ENCODE data around the gene UNKL.

The UNKL gene

DNA sequence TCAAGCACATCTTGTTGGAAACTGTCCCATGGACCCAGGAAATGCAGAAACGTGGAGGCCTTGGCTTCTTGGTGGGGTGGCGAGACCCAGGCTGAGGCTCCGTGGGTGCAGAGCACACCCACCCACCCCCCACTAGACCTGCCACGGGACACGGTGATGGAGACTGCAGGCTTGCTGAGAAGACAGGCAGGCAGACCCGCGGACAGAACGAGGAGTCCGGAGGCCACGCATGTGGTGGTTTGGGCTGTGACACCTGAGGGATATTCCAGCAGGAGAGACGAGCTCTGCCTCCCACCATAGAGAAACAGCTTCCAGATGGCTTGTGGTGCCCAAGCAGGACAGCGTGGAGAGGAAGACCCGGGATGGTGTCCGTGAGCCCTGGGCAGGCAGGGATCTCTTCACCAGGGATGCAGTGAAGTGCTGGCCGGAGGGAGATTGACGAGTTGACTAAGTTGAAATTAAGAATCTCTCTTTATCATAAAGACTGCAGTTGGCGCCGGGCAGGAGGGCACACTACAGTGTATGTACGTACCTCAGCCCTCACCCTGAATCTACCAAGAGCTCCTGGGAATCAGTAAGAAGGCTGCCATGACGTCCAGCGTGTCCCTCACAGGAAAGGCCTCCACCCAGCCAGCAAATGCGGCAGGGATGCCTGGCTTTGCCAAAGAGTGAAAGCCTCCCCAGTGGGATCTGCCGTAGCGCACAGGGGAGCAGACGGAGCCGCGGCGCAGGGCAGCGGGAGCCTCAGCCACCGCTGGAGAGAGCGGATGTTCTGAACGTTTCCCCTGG, 96.8 kb downstream of the UNKL start:
- Histone ChIP-seq H3K27ac (ENCODE audit: low read depth, low read length) (no peak overlapping the region), H3K4me3 (ENCODE audit: low read depth in 1 of 2, low read length in 2 of 2) (no peak overlapping the region), H3K9me3 (ENCODE audit: control insufficient read depth in 1 of 2, low read length in 2 of 2) (no peaks in the 10 kb centered on the region), H3K9ac (ENCODE audit: low read depth in 1 of 2, low read length in 2 of 2) (no peak overlapping the region), H3K4me1 (ENCODE audit: control insufficient read depth in 1 of 2, insufficient read depth in 2 of 2, low read length in 2 of 2) (peaks cover 5% of the 10 kb centered on the region in 2 donors), H3K27me3 (ENCODE audit: control insufficient read depth in 1 of 2, insufficient read depth in 2 of 2, low read length in 2 of 2) (no peaks in the 10 kb centered on the region), H3K36me3 (ENCODE audit: control insufficient read depth in 1 of 2, insufficient read depth in 2 of 2, low read length in 2 of 2) (peaks cover 59 to 88% of the 10 kb centered on the region in 2 donors)

DNA sequence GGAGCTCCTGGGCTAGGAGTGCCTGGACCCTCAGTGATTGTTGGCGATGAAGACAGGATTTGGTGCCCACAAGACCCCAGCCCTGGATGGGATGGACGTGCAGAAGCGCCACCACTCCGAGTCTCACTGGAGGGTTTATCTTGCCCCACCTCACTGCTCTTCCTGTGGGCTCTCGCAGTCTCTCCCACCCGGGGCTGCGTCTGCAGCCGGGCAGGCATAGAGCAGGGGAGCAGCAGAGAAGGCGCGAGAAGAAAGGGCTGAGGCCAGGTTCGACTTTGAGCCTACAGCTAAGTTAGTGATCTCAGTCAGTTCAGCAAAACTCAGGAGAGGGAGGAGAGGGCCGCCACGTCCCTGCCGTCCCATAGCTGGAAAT, 98.5 kb downstream of the UNKL start:
- Histone ChIP-seq H3K36me3 (ENCODE audit: control insufficient read depth in 1 of 2, insufficient read depth in 2 of 2, low read length in 2 of 2) (peaks cover 53 to 83% of the 10 kb centered on the region in 2 donors), H3K9ac (ENCODE audit: low read depth in 1 of 2, low read length in 2 of 2) (no peak overlapping the region), H3K27me3 (ENCODE audit: control insufficient read depth in 1 of 2, insufficient read depth in 2 of 2, low read length in 2 of 2) (no peaks in the 10 kb centered on the region), H3K4me3 (ENCODE audit: low read depth in 1 of 2, low read length in 2 of 2) (no peak overlapping the region), H3K4me1 (ENCODE audit: control insufficient read depth in 1 of 2, insufficient read depth in 2 of 2, low read length in 2 of 2) (peaks cover 18 to 21% of the 10 kb centered on the region in 2 donors), H3K9me3 (ENCODE audit: control insufficient read depth in 1 of 2, low read length in 2 of 2) (no peaks in the 10 kb centered on the region), H3K27ac (ENCODE audit: low read depth, low read length) (no peak overlapping the region)

DNA sequence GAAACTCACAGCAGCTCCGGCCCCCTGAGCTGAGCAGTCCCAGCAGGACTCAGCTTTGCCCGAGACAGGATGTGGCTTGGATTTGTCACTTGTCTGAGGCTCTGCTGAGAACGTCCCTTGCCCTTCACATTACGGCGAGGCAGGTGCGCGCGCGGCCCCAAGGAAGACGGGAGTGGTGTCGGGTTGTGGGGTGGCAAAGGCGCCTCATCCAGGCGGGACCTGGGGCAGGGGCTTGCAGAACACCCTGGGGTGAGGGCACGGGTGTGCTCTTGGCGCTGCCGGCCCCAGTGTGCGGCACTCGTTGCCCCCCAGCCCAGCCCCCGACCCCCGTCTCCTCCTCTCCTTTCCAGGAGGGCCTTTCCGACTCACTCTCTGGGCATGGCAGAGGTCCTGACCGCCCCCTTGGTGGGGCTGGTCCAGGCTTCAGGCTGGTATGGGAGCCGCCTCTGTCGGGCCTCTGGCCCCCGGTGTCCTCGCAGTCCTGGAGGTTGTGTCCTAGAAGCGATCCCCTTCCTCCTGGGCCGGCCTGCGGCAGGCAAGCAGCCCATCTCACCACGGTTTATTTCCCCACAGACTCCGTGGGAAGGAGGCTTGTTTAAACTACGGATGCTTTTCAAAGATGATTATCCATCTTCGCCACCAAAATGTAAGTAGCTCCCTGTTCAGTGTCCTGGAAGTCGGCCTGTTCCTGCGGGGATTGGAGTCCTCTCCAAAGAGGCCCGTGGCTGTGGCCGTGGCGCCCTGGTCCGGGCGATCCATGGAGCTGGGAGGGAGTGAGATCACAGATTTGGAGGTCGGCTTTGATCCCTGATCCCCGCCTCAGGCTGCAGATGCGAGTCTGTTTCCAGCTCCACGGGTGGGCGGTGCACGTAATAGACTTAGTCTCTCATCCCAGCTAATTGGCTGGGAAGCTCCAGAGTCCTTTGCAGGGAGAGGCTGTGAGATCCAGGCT, 99.1 kb downstream of the UNKL start:
- no peak overlapping the region for H3K4me3 ChIP-seq (ENCODE audit: low read depth in 1 of 2, low read length in 2 of 2)
- H3K4me1 ChIP-seq (ENCODE audit: control insufficient read depth in 1 of 2, insufficient read depth in 2 of 2, low read length in 2 of 2), result peaks cover 20 to 28% of the 10 kb centered on the region in 2 donors
- H3K27me3 ChIP-seq (ENCODE audit: control insufficient read depth in 1 of 2, insufficient read depth in 2 of 2, low read length in 2 of 2), result no peaks in the 10 kb centered on the region
- H3K36me3 ChIP-seq (ENCODE audit: control insufficient read depth in 1 of 2, insufficient read depth in 2 of 2, low read length in 2 of 2), result peaks cover 47 to 77% of the 10 kb centered on the region in 2 donors
- H3K9ac ChIP-seq (ENCODE audit: low read depth in 1 of 2, low read length in 2 of 2), result no peak overlapping the region
- no peak overlapping the region for H3K27ac ChIP-seq (ENCODE audit: low read depth, low read length)
- no peaks in the 10 kb centered on the region for H3K9me3 ChIP-seq (ENCODE audit: control insufficient read depth in 1 of 2, low read length in 2 of 2)

DNA sequence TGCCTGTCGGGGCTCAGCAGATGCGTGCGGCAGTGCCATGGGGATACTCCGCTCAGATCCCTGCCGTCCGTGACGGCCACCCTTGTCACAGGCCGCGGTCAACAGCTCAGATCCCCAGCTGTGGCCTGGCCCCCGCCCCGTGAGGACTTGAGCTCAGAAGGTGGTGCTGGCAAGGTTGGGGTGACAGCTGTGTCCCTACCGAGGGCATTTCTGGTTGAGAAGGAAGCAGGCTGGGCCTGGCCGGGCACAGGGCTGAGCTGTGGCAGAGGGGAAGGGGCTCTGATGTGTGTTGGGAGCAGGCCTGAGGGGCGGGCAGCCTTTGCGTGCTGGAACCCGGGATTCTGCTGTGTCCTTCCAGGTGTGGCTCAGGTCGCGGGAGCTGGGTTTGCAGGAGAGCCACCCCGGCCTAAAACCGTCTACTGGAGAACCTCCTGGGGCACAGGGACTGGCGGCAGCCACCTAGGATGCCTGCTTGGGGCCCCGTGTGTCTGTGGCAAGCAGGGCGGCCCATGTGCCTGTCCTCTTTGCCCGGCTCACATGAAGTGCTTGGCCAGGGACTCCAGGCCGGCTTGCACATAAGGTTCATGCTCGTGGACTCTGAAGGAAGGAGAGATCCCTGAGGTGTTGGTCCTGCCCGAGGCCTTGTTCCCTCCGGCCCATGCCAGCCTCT, 100.0 kb downstream of the UNKL start:
- Histone ChIP-seq H3K9ac (ENCODE audit: low read depth in 1 of 2, low read length in 2 of 2) (no peak overlapping the region), H3K27ac (ENCODE audit: low read depth, low read length) (no peak overlapping the region), H3K9me3 (ENCODE audit: control insufficient read depth in 1 of 2, low read length in 2 of 2) (no peaks in the 10 kb centered on the region), H3K27me3 (ENCODE audit: control insufficient read depth in 1 of 2, insufficient read depth in 2 of 2, low read length in 2 of 2) (no peaks in the 10 kb centered on the region), H3K4me3 (ENCODE audit: low read depth in 1 of 2, low read length in 2 of 2) (no peak overlapping the region), H3K36me3 (ENCODE audit: control insufficient read depth in 1 of 2, insufficient read depth in 2 of 2, low read length in 2 of 2) (peaks cover 39 to 69% of the 10 kb centered on the region in 2 donors), H3K4me1 (ENCODE audit: control insufficient read depth in 1 of 2, insufficient read depth in 2 of 2, low read length in 2 of 2) (peaks cover 20 to 28% of the 10 kb centered on the region in 2 donors)

DNA sequence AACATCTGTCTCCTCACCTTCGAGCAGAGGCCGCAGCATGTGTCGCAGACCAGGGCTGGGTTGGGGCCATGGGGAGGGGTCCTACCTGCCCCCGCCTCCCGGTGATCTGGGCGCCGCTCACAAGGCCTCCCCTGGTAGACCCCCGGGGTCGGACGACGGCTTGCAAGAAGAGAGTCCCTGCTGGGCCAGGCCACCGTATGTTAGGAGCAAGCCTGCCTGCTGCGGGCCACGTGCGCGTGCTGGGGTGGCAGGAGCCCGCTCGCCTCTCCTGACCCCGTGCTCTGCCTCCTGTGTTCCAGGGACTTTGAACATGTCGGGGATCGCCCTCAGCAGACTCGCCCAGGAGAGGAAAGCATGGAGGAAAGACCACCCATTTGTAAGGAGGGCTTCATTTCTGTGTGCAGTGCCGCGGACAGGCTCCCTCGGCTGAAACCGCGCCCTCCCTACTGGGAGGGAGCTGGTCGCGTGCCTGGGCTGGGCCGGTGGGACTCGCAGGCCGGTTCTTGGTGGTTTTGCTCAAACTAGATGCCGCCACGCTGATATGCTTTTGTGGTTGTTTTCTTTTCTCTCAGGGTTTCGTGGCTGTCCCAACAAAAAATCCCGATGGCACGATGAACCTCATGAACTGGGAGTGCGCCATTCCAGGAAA, 100.7 kb downstream of the UNKL start:
- Histone ChIP-seq H3K9ac (ENCODE audit: low read depth in 1 of 2, low read length in 2 of 2) (no peak overlapping the region), H3K4me1 (ENCODE audit: control insufficient read depth in 1 of 2, insufficient read depth in 2 of 2, low read length in 2 of 2) (peaks cover 20 to 28% of the 10 kb centered on the region in 2 donors), H3K36me3 (ENCODE audit: control insufficient read depth in 1 of 2, insufficient read depth in 2 of 2, low read length in 2 of 2) (peaks cover 32 to 62% of the 10 kb centered on the region in 2 donors), H3K9me3 (ENCODE audit: control insufficient read depth in 1 of 2, low read length in 2 of 2) (no peaks in the 10 kb centered on the region), H3K27me3 (ENCODE audit: control insufficient read depth in 1 of 2, insufficient read depth in 2 of 2, low read length in 2 of 2) (no peaks in the 10 kb centered on the region), H3K27ac (ENCODE audit: low read depth, low read length) (no peak overlapping the region), H3K4me3 (ENCODE audit: low read depth in 1 of 2, low read length in 2 of 2) (no peak overlapping the region)
